ENCODE data around the gene LRIG2.
A peak's percentile ranks its signal among the peaks of the same experiment; 100 is the strongest.
"Not testable (repeated sequence)": the region's sequence is repeated elsewhere in the genome, so short reads cannot be mapped to it uniquely, and the experiment has no call there.

LRIG2 gene

DNA sequence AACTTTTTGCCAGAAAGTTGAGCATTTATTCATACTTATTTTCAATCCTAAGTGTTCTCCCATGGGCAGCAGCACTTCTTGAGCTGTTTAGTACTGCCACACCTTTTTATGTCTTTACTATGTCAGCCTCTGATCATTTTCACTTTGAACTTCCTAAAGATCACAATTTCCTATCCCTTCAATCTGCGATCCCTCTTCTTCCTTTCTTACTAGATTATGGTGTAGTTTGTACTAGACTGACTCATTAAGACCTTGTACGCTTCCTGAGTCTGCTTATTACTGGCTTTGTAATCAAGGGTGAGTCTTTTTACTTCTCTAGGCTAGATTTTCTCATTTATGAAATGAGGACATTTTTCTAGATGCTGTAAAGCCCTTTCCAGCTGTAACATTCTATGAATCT lies 55.1 kb downstream of the LRIG2 start:
- no peak for DNase-seq

DNA sequence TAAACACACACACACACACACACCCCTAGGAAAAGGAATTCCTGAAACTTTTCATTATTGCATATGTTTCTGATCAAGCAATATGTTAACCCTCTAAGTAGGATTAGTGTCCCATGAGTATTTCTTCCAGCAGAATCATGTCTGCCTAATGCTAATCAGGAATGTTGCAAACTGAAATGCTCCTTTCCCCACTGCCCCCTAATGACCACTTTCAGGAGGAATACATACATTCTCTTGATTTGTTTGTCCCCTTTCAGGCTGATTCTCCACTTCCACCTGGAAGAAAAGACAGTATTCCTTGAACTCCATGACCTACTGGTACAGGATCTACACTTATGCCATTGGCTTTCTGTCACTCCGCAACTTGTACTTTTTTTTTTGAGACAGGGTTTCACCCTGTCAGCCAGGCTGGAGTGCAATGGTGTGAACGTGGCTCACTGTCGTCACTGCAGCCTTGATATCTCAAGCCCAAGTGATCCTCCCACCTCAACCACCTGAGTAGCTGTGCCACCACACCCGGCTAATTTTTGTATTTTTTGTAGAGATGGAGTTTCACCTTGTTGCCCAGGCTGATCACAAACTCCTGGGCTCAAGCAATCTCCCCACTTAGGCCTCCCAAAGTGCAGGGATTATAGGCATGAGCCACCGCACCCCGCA lies 56.7 kb downstream of the LRIG2 start:
- DNase-seq, result no peak

DNA sequence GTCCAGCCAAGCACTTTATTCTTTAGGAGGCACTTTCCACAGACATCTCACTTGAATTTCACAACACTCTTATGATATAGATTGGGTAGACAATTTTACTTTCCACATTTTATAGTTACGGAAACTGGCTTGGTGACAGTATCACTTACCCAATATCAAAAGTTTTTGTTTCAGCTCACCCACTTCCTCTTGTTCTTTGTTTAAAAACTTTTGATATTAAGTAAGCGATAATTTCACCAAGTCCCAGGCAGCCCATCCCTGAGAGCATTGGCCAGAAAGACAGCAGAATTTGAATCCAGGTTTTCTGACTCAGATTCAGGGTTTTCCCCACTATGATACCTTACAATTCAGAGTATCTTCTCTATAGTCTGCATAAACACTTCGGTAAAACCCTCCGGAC lies 60.0 kb downstream of the LRIG2 start:
- no peak for DNase-seq

DNA sequence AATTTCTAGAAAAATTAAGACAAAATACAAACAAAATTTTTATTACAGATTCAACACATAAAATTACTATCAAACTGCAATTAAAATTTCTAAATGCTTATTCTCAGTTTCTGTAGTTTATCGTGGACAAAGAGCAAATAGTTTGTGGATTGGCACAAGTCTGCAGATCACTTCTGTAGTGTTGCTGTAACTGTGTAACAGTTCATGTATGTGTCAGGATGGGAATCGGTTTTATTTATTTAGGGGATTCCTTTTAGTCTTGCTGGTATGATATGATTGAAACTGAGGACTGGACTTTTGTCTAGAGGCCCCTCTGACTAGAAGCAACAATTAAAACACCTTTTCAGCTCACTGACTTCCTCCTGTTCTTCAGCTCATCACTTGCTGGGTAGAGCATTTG lies 60.8 kb downstream of the LRIG2 start:
- no peak for DNase-seq

DNA sequence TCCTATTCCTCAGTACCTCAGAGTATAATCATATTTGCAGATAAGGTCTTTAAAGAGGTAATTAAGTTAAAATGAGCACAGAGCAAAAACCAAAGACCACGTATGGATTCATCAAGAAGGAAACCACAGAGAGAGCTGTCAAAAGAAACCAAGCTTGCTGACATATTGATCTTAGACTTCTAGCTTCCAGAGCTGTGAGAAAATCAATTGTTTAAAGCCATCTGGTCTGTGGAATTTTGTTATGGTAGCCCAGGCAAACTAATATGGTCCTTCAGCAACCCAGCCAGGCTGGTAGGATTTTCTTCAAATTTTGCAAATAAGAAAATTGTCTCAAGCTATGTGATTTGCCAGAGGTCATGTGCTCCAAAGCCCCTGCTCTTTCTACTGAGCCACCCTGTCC lies 62.5 kb downstream of the LRIG2 start:
- DNase-seq, result no peak

DNA sequence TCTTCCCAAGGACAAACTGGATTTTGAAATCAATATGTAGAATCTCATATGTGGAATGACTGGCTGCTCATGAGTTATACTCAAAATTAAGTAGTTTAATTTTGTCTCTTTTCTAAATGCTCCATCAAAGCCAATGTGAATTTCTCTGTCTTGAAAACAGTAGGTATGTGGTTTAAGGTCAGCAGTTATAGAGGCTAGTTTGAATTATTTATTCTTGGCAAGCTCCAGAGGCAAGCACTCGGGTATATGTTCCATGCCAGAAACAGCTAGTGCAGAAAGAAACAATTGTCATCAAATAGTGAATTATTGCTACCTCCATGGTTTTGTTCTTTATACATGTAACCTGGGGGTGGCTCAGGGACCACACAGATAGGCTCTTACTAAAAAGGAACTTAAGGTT lies 63.5 kb downstream of the LRIG2 start:
- DNase-seq, result no peak

DNA sequence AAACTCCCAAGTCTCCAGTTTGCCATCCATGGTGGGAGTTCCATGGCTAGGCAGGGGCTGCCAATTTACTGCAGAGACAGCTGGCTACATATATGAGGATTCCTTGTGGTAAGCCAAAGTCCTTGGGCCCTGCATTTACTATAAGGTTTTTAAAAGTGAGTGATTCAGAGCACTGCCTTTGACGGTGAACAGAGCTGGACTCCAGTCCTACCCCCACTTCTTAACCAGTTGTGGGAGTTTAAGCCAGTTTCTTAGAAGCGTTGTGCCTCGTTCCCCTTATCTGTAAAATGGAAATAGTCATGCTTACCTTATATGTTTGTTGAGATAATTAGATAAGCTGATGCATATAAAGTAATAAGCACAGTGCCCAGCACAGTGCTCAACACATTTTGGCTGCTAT lies 64.6 kb downstream of the LRIG2 start:
- DNase-seq, result no peak

DNA sequence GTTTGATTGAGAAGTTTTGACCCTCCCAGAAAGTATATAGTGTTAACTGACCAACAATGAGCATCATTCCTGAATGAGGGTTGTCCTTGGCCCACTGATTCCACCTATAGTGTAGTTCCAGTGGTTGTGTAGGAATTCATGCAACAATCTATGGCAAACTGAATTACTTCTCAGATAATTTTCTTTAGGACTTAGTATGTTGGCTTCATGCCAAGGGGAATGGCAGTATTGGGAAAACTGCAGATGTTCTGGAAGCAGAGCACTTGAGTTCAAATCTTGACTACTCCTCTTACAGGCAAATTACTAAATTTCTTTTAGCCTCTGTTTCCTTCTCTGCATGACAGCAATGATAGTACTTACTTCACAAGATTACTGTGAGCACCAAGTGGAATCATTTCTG lies 65.8 kb downstream of the LRIG2 start:
- DNase-seq, result no peak

DNA sequence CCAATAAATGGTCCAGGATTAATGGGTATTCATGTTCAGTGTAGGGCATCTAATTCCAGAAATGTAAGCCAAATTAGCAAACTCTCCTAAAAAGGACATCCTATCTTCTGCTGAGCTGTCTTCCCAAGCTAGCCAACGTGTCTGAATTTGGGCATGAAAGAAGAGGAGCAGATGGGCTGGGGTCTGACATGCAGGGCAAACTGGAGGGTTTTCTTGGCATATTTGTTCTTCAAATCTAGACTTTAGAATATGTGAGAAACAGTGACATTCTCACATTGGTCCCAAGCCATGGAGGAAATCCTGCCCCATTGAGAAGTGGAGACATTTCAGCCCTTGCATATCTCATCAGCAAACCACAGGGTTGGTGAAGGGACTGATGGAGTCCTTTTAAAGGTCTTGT lies 67.2 kb downstream of the LRIG2 start:
- DNase-seq, result no peak

DNA sequence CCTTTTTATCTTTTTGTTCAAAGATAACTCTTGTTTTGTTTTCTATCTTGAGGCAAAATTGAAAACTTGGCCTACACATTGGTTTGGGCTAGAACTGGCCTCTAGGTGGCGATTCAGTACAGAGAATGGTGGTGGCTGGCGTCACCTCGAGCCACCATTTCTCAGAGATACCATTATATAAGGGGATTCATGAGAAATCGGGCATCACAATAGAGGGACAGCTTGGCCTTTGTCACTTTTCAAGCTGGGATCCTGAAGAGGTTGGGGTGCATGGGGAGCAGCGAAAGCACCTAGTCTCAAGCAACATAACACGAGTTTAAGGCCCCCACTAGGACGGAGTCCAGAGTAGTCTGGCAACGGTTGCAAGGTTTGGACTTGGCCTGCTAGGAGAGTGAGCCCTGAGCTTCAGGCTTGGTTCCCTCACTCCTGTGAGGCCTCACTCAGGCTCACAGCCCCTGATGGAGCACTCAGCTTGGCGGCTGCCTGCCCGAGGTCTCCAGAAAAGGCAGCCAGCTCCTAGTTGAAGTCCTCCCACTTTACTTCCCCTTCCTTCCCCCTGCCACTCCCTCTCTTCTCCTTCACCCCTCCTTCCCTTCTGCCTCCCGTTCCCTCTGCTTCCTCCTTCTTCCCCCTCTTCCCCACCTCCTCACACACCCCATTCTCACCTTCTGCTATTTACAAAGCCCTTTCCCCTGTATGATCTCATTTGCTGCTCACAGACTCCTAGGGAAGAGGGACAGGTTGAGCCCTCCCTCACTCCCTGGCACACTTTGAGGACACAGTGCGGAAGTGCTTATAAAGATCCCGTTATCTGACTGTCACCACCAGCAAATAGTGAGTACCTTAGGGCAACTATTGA lies 67.8 kb downstream of the LRIG2 start:
- DNase-seq, result peak; percentile 15

DNA sequence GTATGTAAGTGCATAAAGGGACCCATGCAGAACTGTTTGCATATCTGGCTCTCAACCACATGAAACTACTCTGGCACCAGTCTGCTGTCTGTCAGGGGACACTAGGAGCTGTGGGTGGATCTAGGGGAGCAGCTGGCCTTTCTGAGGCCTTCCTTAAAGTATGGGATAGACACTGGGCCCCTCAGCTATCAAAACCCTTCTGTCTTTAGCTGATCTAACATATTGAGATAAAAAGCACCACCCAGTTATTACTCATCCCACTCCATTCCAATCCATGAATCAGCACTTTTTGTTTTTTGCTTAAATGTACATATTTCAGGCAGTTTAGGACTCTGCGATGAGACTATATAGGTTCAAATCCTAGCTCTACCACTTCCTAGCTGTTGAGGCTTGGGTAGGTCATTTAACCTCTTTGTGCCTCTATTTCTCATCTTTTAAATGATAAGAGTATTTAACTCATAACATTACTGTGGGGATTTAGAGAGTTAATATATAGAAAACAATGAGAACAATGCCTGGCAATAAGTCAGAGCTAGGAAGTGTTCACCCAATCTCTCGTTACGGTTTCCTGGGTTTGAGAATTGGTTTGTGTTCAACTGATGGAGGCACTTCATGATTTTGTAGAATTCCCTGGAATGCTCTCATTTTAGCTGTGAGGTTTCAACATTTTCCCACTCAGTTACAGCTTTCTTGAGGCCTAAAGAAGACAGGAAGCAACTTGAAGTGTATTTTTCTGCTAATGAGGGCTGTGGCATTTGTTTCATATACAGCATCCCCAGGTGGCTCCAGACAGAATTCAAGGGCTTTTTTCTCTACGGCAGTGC lies 68.9 kb downstream of the LRIG2 start:
- DNase-seq, result no peak

DNA sequence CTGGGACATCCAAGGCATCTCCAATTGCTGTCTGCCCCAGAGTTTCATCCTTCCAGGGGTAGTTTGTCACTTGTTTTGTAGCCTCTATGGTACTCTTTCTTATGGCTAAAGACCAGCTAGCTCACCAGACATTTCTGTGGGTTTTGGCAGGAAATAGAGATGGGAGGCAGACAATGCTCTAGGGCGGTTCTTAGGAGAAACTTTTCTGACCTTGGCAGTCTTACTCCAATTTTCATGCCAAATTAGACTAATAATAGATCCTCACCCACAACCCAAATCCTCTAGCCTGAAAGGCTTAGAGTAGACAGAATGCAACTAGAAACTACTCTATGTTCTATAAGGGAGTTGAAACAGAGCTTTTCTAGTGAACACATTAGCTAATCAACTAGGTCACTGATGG lies 69.8 kb downstream of the LRIG2 start:
- DNase-seq, result no peak

DNA sequence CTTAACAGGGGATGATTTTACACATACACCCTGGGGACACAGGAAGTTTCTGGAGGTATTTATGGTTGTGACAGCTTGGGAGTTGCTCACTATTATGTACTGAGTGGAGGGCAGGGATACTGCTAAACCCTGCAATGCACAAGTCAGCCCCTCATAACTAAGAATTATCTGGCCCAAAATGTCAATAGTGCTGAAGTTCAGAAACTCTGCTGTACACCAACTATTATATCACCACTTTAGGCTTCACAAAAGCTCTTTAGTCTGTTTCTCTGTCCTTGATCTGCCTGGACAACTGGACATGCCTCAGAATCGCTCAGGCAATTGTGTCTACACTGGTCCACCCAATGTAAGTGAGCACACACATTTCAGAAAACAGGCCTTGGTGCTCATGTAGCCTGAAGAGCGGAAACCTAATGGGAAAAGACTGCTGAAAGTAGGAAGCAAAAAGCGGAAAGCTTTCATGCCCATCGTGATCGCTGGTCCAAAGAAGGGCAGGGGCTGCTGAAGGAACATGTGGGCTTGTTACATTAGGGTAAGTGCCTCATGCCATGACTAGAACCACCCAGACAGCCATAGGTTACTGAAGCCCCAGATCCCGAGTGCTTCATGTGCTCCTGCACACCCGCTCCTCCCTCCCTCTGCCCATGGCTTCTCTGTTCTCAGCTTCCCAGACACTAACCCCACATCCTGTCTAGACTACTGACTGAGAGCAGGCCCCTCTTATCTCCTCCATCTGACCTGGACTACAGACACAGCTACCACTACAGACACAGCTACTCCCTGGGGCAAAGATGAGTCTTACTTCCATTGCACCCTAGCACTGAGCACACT lies 73.5 kb downstream of the LRIG2 start:
- DNase-seq, result peak; percentile 8

DNA sequence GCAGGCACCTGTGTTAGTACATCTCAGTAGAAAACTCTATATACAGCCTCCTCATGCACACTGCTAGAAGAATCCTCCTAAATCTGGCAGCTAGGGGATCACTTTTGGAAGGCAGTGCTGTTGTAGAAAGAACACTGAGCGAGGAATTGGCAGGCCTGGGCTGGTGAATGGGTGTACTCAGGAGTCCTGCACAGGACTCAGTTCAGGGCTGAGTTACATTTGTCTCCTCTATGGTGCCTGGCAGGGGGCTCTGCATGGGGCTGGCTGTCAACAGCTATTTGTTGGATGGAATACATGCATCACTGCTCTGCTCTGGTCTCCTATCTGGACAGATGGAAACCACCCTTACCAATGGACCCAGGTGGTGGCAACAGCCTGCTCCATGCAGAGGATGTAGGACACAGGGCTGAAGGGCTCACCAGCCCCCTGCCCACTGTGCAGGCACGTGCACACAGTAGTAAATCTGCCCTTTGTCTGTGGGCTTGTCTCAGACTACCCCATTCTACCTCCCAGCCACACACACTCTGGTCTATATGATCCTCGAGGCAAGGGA lies 74.2 kb downstream of the LRIG2 start:
- DNase-seq, result no peak

DNA sequence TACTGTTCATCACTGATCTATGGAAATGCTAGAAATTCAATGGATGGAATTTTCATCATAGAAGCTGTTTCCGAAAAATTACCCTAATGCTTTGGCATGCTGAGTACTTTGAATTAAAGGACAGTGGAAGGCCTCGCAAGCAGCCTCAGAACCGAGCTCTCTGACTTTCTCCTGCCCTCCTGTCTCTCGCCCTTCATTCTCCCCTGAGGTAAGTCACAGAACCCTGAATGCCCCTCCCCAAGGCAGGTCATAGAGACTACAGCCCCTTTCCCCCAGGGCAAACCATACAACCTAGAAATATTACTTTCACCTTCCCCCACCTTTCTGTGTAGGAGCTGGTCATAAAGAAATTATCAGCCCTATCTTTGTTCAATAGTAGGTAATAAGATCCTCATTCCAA lies 74.8 kb downstream of the LRIG2 start:
- no peak for DNase-seq

DNA sequence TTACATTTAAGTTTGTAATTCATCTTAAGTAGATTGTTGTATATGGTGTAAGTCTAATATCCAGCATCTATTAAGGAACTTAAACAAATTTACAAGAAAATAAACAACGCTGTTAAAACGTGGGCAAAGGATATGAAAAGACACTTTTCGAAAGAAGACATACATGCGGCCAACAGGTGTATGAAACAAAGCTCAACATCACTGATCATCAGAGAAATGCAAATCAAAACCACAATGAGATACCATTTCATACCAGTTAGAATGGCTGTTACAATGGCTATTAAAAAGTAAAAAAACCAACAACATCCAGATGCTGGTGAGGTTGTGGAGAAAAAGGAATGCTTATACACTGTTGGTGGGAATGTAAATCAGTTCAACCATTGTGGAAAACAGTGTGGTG lies 77.5 kb downstream of the LRIG2 start:
- not testable (repeated sequence) for DNase-seq

DNA sequence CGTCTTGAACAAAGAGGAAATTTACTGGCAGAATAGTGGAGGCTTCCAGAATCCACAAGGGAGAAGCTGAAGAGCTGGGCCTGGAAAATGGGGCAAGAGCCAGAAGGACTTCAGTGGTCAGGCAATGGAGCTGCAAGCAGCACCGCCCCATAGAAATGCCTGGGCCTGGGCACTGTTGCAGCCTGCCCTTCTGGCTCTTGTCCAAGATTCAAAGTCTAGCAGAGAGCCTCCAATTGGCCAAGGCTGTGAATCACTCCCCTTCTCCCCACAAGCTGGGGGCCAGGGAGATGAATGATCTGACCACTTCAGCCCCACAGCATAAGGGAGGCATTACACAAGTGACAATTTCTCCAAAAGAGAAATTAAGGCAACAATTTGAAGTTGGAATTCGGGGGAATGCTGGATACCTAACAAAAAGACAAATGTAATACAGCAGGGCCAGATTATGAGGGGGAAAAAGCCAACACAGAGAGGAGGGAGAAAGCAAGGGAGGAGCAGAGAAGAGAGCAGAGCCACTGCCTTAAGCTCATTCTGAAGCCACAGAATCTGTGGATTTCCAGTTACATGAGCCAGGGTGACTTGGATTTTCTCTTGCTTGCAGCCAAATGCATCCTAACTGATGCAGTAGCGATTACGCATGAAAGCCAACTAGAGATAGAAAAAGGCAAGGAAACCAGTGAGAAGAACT lies 80.3 kb downstream of the LRIG2 start:
- DNase-seq, result no peak

DNA sequence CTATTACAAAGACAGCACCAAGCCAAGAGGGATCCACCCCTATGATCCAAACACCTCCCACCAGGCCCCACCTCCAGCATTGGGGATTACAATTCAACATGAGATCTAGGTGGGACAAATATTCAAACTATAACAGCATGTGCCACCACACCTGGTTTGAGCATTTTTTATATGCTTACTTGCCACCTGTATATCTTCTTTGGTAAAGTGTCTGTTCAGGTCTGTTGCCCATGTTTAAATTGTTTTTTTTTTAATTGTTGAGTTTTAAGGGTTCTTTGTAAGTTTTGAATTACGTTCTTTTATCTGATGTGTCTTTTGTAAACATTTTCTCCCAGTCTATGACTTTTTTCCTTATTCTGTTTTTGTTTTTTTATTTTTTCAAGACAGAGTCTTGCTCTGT lies 83.4 kb downstream of the LRIG2 start:
- no peak for DNase-seq

DNA sequence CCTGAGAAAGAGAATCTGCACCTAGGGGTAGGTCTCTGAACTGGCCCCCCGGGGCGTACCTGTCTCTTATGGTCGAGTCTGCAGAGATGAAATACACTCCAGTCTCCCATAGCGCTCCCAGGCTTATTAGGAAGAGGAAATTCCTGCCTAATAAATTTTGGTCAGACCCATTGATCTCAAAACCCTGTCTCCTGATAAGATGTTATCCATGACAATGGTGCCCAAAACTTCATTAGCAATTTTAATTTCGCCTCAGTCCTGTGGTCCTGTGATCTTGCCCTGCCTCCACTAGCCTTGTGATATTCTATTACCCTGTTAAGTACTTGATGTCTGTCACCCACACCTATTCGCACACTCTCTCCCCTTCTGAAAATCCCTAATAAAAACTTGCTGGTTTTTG lies 85.7 kb downstream of the LRIG2 start:
- DNase-seq, result not testable (repeated sequence)

DNA sequence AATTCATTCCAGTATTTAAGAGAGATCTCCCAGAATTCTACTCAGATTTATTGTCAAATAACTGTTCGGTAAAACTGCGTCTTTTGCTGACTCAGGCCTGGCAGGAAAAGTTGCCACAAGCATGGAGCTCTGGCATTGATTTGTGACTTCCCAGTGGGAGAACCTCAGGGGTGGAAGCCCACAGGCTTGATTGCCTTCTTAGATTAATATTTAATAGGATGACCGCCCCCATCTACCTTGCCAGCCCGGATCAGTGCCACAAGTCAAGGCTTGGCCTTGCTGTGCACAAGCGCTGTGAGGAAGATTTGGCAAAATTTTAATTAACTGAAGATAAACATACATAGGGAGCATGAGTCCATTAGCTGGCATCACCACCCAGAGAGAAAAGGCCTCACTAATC lies 93.5 kb downstream of the LRIG2 start:
- no peak for DNase-seq

DNA sequence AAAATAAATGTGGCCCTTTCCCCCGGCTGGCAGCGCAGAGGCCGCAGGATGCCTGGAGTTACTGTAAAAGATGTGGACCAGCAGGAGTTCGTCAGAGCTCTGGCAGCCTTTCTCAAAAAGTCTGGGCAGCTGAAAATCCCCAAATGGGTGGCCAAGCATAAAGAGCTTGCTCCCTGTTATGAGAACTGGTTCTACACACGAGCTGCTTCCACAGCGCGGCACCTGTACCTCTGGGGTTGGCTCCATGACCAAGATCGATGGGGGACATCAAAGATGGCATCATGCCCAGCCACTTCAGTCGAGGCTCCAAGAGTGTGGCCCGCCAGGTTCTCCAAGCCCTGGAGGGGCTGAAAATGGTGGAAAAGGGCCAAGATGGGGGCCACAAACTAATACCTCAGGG lies 95.9 kb downstream of the LRIG2 start:
- no peak for DNase-seq

DNA sequence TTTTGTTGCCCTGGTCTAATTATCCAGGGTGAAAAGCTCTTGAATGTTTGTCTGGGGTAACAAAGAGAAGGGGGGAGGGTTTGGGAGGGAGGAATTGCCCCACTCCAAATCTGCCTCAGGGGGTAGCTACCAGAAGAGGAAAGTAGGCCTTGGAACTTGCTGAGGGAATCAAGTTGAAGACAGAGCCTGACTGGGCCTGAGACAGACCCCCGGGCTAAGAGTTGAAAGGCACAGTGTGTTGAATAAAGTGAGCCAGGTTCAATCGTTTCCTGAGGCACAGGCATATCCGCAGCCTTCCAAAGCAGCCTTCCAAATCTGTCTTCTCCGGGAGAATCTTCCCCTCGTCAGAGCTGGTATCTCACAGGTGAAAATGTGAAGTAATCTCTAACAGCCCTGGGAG lies 96.6 kb downstream of the LRIG2 start:
- DNase-seq, result no peak

Data from activated effector memory CD4-positive, alpha-beta T cell treated with Interleukin-2 at 50 U/mL for 16 hours (primary cell).